ENCODE measurements around the gene ZFPM1. TPM values are rescaled to one million over a fixed set of nuclear protein-coding genes. Genes with fewer than 3 reads are reported as not detected.

Gene ZFPM1
- total RNA-seq, 2 experiments from 2014 or later, result 2.1 to 14.2 TPM

DNA sequence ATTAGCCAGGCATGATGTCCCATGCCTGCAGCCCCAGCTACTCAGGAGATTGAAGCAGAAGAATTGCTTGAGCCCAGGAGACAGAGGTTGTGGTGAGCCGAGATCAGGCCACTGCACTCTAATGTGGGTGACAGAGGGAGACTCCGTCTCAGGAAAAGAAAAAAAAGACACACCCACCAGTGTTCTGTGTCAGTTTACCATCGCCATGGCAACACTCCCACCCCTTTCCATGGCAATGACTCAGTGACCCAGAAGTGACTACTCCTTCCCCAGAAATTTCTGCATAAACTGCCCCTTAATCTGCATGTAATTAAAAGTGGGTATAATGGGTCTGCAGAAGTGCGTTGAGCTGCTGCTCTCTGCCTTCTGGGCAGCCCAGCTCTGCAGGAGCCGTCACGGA lies 113.1 kb downstream of the ZFPM1 start:
- H3K9me3 ChIP-seq (ENCODE audit: low read length), result no peaks in the 10 kb centered on the region
- H3K36me3 ChIP-seq (ENCODE audit: insufficient read depth, low read length), result no peaks in the 10 kb centered on the region
- H4K20me1 ChIP-seq (ENCODE audit: insufficient read depth, low read length), result peaks cover 5% of the 10 kb centered on the region
- H3K4me2 ChIP-seq (ENCODE audit: low read length), result no peak overlapping the region
- TF ChIP-seq, protein P1, sequence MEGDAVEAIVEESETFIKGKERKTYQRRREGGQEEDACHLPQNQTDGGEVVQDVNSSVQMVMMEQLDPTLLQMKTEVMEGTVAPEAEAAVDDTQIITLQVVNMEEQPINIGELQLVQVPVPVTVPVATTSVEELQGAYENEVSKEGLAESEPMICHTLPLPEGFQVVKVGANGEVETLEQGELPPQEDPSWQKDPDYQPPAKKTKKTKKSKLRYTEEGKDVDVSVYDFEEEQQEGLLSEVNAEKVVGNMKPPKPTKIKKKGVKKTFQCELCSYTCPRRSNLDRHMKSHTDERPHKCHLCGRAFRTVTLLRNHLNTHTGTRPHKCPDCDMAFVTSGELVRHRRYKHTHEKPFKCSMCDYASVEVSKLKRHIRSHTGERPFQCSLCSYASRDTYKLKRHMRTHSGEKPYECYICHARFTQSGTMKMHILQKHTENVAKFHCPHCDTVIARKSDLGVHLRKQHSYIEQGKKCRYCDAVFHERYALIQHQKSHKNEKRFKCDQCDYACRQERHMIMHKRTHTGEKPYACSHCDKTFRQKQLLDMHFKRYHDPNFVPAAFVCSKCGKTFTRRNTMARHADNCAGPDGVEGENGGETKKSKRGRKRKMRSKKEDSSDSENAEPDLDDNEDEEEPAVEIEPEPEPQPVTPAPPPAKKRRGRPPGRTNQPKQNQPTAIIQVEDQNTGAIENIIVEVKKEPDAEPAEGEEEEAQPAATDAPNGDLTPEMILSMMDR (conservative IDR thresholded peaks at IDR 0.05; ENCODE audit: low read length), result no peak
- no peak for TF ChIP-seq EZH2phosphoT487 (IDR thresholded peaks at IDR 0.05; ENCODE audit: borderline replicate concordance, low read depth, low read length)
- POLR2A ChIA-PET, result no interaction called here
- no TSS peak for BruUV-seq (replicated peaks)
- intact Hi-C loops (cut with micrococcal nuclease; ENCODE audit: unreplicated experiment), result no loop called here
- no peaks in the 10 kb centered on the region for H3K9me2 ChIP-seq (ENCODE audit: insufficient read depth, low read length)
- H3K4me1 ChIP-seq (ENCODE audit: insufficient read depth, low read length, poor library complexity, severe bottlenecking), result peaks cover 7% of the 10 kb centered on the region
- no peak overlapping the region for H3K27ac ChIP-seq (ENCODE audit: low read depth, low read length, poor library complexity, severe bottlenecking)
- H3K79me2 ChIP-seq (ENCODE audit: insufficient read depth, low read depth, low read length), result peaks cover 15% of the 10 kb centered on the region
- CTCF ChIA-PET (ENCODE audit: unreplicated experiment), result no interaction called here
- no peak for DNase-seq (ENCODE audit: low spot score)
- no peak overlapping the region for H2AFZ ChIP-seq (ENCODE audit: low read length)
- H3K4me3 ChIP-seq (ENCODE audit: low read depth, low read length, poor library complexity, severe bottlenecking), result no peak overlapping the region

DNA sequence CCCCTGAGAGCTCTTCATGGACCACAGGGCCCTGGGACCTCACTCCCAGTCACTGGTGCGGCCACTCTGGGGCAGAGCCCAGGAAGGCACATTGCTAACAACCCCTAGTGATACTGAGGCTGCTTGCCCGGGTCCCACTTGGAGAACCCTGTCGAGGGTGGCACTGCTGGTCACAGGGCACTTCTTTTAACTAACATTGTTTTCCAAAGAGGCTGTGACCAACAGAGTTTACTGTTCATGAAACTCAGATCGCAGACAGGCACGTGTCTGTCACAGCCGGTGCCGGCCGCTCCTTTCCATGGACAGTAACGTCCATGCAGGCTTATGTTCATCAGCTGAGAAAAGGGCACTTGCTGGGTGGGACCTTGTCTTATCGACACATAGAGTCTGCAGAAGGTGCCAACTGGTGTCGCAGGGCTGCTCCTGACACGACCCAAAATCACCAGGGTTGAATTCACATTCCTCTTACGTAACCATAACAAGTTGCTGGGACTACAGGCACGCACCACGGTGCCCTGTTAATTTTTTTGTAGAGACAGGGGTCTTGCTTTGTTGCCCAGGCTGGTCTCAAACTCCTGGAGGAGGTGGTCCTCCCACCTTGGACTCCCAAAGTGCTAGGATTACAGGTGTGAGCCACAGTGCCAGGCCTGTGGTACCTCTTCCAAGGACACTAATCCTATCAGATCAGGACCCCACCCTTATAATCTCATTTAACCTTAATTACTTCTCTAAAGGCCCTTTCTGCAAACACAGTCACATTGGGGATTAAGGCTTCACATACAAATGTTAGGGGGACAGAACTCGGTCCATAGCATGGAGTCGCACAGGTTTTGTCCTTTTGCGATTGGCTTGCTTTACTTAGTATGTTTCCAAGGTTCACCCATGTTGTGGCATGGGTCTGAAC lies 115.9 kb downstream of the ZFPM1 start:
- Histone ChIP-seq H3K4me3 (ENCODE audit: low read depth, low read length, poor library complexity, severe bottlenecking) (peak overlapping the region; percentile 98), H3K27ac (ENCODE audit: low read depth, low read length, poor library complexity, severe bottlenecking) (peak overlapping the region; percentile 48), H3K4me1 (ENCODE audit: insufficient read depth, low read length, poor library complexity, severe bottlenecking) (peaks cover 22% of the 10 kb centered on the region), H3K9me2 (ENCODE audit: insufficient read depth, low read length) (no peaks in the 10 kb centered on the region), H3K9me3 (ENCODE audit: low read length) (no peaks in the 10 kb centered on the region), H4K20me1 (ENCODE audit: insufficient read depth, low read length) (peaks cover 18% of the 10 kb centered on the region), H2AFZ (ENCODE audit: low read length) (peak overlapping the region; percentile 91), H3K36me3 (ENCODE audit: insufficient read depth, low read length) (peaks cover 25% of the 10 kb centered on the region; the same call in 1 of the 2 replicates), H3K79me2 (ENCODE audit: insufficient read depth, low read depth, low read length) (peaks cover 43% of the 10 kb centered on the region), H3K4me2 (ENCODE audit: low read length) (peak overlapping the region; percentile 94)
- intact Hi-C loops (cut with micrococcal nuclease; ENCODE audit: unreplicated experiment), result no loop called here
- ChIA-PET CTCF (ENCODE audit: unreplicated experiment) (no interaction called here), POLR2A (interaction anchor here (0.6 kb wide), 1 partner anchor 226 kb away, joined by 3 read pairs; no protein-coding TSS in a partner anchor)
- TF ChIP-seq, protein P1 (conservative IDR thresholded peaks at IDR 0.05; ENCODE audit: low read length), result no peak
- no peak for TF ChIP-seq EZH2phosphoT487 (IDR thresholded peaks at IDR 0.05; ENCODE audit: borderline replicate concordance, low read depth, low read length)
- no TSS peak for BruUV-seq (replicated peaks)
- no peak for DNase-seq (ENCODE audit: low spot score)

DNA sequence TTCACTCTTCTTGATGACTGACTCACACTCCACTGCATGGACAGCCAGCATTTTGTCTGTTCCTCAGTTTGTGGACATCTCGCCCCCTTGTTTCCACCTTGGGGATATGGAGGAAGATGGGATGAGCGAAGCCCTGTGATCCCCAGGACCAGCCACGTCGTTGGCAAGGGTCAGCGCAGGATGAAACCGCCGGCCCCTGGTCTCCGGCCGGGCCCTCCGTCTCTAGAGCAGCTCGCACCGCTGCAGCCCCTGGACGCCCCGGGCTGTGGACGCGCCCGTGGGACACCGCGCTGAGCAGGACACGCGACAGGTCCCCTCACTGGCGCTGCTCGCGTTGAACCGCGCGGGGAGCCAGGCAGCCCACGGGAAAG lies 116.5 kb downstream of the ZFPM1 start:
- no peaks in the 10 kb centered on the region for H3K9me2 ChIP-seq (ENCODE audit: insufficient read depth, low read length)
- no peaks in the 10 kb centered on the region for H3K9me3 ChIP-seq (ENCODE audit: low read length)
- peaks cover 32% of the 10 kb centered on the region; the same call in 1 of the 2 replicates for H3K36me3 ChIP-seq (ENCODE audit: insufficient read depth, low read length)
- H3K4me1 ChIP-seq (ENCODE audit: insufficient read depth, low read length, poor library complexity, severe bottlenecking), result peaks cover 22% of the 10 kb centered on the region
- no peak for DNase-seq (ENCODE audit: low spot score)
- TF ChIP-seq EZH2phosphoT487 (IDR thresholded peaks at IDR 0.05; ENCODE audit: borderline replicate concordance, low read depth, low read length), result no peak
- TF ChIP-seq, protein P1 (conservative IDR thresholded peaks at IDR 0.05; ENCODE audit: low read length), result no peak
- H3K79me2 ChIP-seq (ENCODE audit: insufficient read depth, low read depth, low read length), result peaks cover 50% of the 10 kb centered on the region
- H3K27ac ChIP-seq (ENCODE audit: low read depth, low read length, poor library complexity, severe bottlenecking), result peak overlapping the region; percentile 48
- H3K4me2 ChIP-seq (ENCODE audit: low read length), result peak overlapping the region; percentile 94
- peak overlapping the region; percentile 98 for H3K4me3 ChIP-seq (ENCODE audit: low read depth, low read length, poor library complexity, severe bottlenecking)
- intact Hi-C loops (cut with micrococcal nuclease; ENCODE audit: unreplicated experiment), result no loop called here
- H4K20me1 ChIP-seq (ENCODE audit: insufficient read depth, low read length), result peaks cover 18% of the 10 kb centered on the region
- CTCF ChIA-PET (ENCODE audit: unreplicated experiment), result interaction anchor here (0.6 kb wide), 3 partner anchors 12 to 613 kb away, joined by 4 to 9 read pairs (median 7); partner anchors contain the start of gene ZFPM1
- peak overlapping the region; percentile 91 for H2AFZ ChIP-seq (ENCODE audit: low read length)
- TSS peak; percentile 79 for BruUV-seq (replicated peaks)
- POLR2A ChIA-PET, result interaction anchor here (0.7 to 1.0 kb wide), 3 partner anchors 33 to 97 kb away, joined by 3 to 4 read pairs (median 3); no protein-coding TSS in a partner anchor

Measured in OCI-LY7 (cell line).